ENCODE results near the gene DYNC1I1. TPM values are rescaled to one million over a fixed set of nuclear protein-coding genes. Genes with fewer than 3 reads are reported as not detected.

DYNC1I1 gene
- total and polyA plus RNA-seq, 2 donors (not counting 3 experiments of a cell fraction or from before 2014, with no cell fraction given), result 1.8 to 3.6 TPM

- intact Hi-C loops (cut with micrococcal nuclease) (no loop called here), dilution Hi-C loops (cut with MboI; ENCODE audit: extremely low pct_ligation_motif_present, low sequenced_read_pairs) (no loop called here)
- no peak overlapping the region for H3K27ac ChIP-seq (ENCODE audit: insufficient read depth, low read depth, low read length)
- H3K4me1 ChIP-seq (ENCODE audit: control insufficient read depth, extremely low read depth, insufficient read depth, low read length), result no peaks in the 10 kb centered on the region
- no peak overlapping the region for H3K4me2 ChIP-seq (ENCODE audit: insufficient read depth, low read length)
- H3K9ac ChIP-seq (replicated peaks; ENCODE audit: extremely low read depth, insufficient read depth, low read length), result no peak overlapping the region
- H3K79me2 ChIP-seq (ENCODE audit: control insufficient read depth, insufficient read depth, low read length), result no peaks in the 10 kb centered on the region
- H3K27me3 ChIP-seq (ENCODE audit: control insufficient read depth in 2 of 2, insufficient read depth in 2 of 2, low read length in 2 of 2), result no peaks in the 10 kb centered on the region
- H3K4me3 ChIP-seq (replicated peaks in 1 of 3; ENCODE audit: insufficient read depth in 1 of 3, low read depth in 1 of 3, low read length in 3 of 3), result no peak overlapping the region
- no peaks in the 10 kb centered on the region for H3K36me3 ChIP-seq (ENCODE audit: control insufficient read depth in 2 of 2, extremely low read depth in 1 of 2, insufficient read depth in 2 of 2, low read length in 2 of 2)
- no peak for DNase-seq (ENCODE audit: low read depth, low spot score)
- no peak for FAIRE-seq
- no peaks in the 10 kb centered on the region for H3K9me1 ChIP-seq (replicated peaks; ENCODE audit: control insufficient read depth, extremely low read depth, insufficient read depth, low read length)
- TF ChIP-seq FOS (IDR thresholded peaks at IDR 0.05; ENCODE audit: borderline replicate concordance, insufficient read depth, low read length) (no peak), GATA2 (IDR thresholded peaks at IDR 0.05; ENCODE audit: insufficient read depth, insufficient read length, low read depth, low read length) (no peak), JUN (IDR thresholded peaks at IDR 0.05; ENCODE audit: borderline replicate concordance, insufficient read depth, insufficient read length, low read depth) (no peak), POLR2A (IDR thresholded peaks at IDR 0.05; ENCODE audit: low read depth, low read length) (no peak), CTCF (IDR thresholded peaks at IDR 0.05; ENCODE audit: extremely low read depth in 1 of 2, insufficient read depth in 1 of 2, low read depth in 1 of 2, low read length in 2 of 2) (no peak), EZH2 (IDR thresholded peaks at IDR 0.05; ENCODE audit: borderline replicate concordance, low read depth, low read length, severe bottlenecking) (no peak), POLR2AphosphoS5 (IDR thresholded peaks at IDR 0.05; ENCODE audit: insufficient read depth, low read depth, low read length) (no peak), MYC (IDR thresholded peaks at IDR 0.05; ENCODE audit: low read depth, low read length) (no peak)
- TF ChIP-seq, protein P1, sequence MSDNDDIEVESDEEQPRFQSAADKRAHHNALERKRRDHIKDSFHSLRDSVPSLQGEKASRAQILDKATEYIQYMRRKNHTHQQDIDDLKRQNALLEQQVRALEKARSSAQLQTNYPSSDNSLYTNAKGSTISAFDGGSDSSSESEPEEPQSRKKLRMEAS (IDR thresholded peaks at IDR 0.05; ENCODE audit: insufficient read depth, insufficient read length), result no peak
- CTCF ChIA-PET, result no interaction called here
- H3K9me3 ChIP-seq (replicated peaks; ENCODE audit: control insufficient read depth, insufficient read depth, low read length), result no peaks in the 10 kb centered on the region
- BruUV-seq (replicated peaks), result no TSS peak
- no peaks in the 10 kb centered on the region for H4K20me1 ChIP-seq (replicated peaks; ENCODE audit: control insufficient read depth, extremely low read depth, insufficient read depth, low read length)
- H2AFZ ChIP-seq (ENCODE audit: low read depth, low read length), result no peak overlapping the region
- POLR2A ChIA-PET, result no interaction called here
These were observed 6.3 kb upstream of the DYNC1I1 start for GRCh38 chr7:95766086-95766485.
